ENCODE results near the gene AP3S1. TPM values are rescaled to one million over a fixed set of nuclear protein-coding genes. Genes with fewer than 3 reads are reported as not detected.
A peak's percentile ranks its signal among the peaks of the same experiment; 100 is the strongest.

AP3S1 gene
- total and polyA plus RNA-seq, 2 of the 13 experiments (the other 11 are each of a cell fraction or from before 2014, with no cell fraction given), result 50.5 to 85.9 TPM

DNA sequence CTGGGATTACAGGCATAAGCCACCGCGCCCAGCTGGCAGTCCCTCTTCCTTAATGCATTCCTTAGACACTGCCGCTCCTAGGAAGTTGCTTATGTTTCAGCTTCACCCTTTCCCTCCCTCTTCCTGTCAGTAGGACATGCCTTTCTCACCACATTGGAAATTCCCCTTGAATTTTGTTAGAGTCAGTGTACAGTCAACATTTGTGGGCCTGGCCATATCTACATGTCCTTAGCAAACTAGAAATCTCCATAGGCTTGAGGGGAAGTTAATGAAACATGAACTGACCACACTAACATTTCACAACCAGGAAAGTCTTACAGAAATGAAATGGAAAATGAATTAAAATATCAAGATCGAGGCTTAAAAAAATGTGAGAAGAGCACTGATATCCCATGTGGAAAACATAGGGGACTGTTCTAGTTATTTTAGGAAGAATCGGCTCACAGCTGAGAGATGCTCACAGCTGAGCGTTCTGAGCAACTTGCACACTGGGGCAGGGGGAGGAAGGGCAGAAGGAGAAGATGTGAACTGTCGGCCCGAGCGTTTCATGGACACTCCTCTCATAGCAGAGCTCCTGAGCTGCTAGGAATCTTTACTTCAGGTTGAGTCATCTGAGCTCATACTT is 99.4 kb downstream of the AP3S1 start:
- no TSS peak for BruUV-seq (replicated peaks)
- no peak for DNase-seq (ENCODE audit: low spot score)

GRCh38 chr5:115944501-115944900 is 102.8 kb downstream of the AP3S1 start:
- H3K4me3 ChIP-seq (replicated peaks in 1 of 3; ENCODE audit: insufficient read depth in 1 of 3, low read depth in 2 of 3, low read length in 3 of 3), result no peak overlapping the region
- no peak overlapping the region for H3K9ac ChIP-seq (ENCODE audit: insufficient read depth, low read depth, low read length)
- no peaks in the 10 kb centered on the region for H3K36me3 ChIP-seq (replicated peaks in 1 of 2; ENCODE audit: control insufficient read depth in 1 of 2, insufficient read depth in 2 of 2, low read length in 2 of 2)
- H3K27ac ChIP-seq (ENCODE audit: extremely low read length, insufficient read depth, low read length), result no peak overlapping the region
- H3K4me2 ChIP-seq (ENCODE audit: low read depth, low read length), result no peak overlapping the region
- no peak overlapping the region for H2AFZ ChIP-seq (ENCODE audit: low read length)
- ChIA-PET POLR2A (no interaction called here), CTCF (ENCODE audit: low intra/inter-chr PET ratio, low total read pairs) (no interaction called here)
- H3K4me1 ChIP-seq (ENCODE audit: insufficient read depth, low read length), result no peaks in the 10 kb centered on the region
- H3K27me3 ChIP-seq (ENCODE audit: control insufficient read depth in 1 of 2, insufficient read depth in 2 of 2, low read length in 2 of 2), result no peaks in the 10 kb centered on the region; a peak in 1 of 5 replicates
- no peaks in the 10 kb centered on the region for H3K9me3 ChIP-seq (ENCODE audit: low read length)
- WGBS (ENCODE audit: low lambda C conversion rate), result 0% methylated on average over 3 of the region's 3 CpGs
- TF ChIP-seq, protein P1, sequence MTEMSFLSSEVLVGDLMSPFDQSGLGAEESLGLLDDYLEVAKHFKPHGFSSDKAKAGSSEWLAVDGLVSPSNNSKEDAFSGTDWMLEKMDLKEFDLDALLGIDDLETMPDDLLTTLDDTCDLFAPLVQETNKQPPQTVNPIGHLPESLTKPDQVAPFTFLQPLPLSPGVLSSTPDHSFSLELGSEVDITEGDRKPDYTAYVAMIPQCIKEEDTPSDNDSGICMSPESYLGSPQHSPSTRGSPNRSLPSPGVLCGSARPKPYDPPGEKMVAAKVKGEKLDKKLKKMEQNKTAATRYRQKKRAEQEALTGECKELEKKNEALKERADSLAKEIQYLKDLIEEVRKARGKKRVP (CRISPR knock-in tag; IDR thresholded peaks at IDR 0.05), result peak in 1 of 2 experiments; percentile 78; a peak in 2 of 4 replicates
- TF ChIP-seq, protein P2, sequence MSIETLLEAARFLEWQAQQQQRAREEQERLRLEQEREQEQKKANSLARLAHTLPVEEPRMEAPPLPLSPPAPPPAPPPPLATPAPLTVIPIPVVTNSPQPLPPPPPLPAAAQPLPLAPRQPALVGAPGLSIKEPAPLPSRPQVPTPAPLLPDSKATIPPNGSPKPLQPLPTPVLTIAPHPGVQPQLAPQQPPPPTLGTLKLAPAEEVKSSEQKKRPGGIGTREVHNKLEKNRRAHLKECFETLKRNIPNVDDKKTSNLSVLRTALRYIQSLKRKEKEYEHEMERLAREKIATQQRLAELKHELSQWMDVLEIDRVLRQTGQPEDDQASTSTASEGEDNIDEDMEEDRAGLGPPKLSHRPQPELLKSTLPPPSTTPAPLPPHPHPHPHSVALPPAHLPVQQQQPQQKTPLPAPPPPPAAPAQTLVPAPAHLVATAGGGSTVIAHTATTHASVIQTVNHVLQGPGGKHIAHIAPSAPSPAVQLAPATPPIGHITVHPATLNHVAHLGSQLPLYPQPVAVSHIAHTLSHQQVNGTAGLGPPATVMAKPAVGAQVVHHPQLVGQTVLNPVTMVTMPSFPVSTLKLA (IDR thresholded peaks at IDR 0.05), result peak; percentile 74
- TF ChIP-seq ATF7 (IDR thresholded peaks at IDR 0.05), result no peak
- TF ChIP-seq ATF7 (CRISPR knock-in tag; IDR thresholded peaks at IDR 0.05), result no peak
- TF ChIP-seq KDM5A (IDR thresholded peaks at IDR 0.05; ENCODE audit: borderline replicate concordance, low read length), result no peak
- TF ChIP-seq, protein P3, sequence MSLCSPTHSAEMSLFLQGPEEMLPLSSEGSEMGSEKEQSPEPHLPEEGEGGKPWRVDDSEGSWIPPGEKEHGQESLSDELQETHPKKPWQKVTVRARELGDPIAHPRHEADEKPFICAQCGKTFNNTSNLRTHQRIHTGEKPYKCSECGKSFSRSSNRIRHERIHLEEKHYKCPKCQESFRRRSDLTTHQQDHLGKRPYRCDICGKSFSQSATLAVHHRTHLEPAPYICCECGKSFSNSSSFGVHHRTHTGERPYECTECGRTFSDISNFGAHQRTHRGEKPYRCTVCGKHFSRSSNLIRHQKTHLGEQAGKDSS (CRISPR knock-in tag; IDR thresholded peaks at IDR 0.05; ENCODE audit: borderline replicate concordance, low read depth), result no peak
- TF ChIP-seq ZKSCAN1 (IDR thresholded peaks at IDR 0.05; ENCODE audit: low read length), result no peak
- no peaks in the 10 kb centered on the region for H4K20me1 ChIP-seq (ENCODE audit: insufficient read depth, low read length)
- intact Hi-C loops (cut with micrococcal nuclease; ENCODE audit: unreplicated experiment), result no loop called here
- no peak for ATAC-seq
- in situ Hi-C loops (cut with HindIII; ENCODE audit: extremely low pct_ligation_motif_present, low pct_unique_long_range_greater_than_20kb), result no loop called here
- no TSS peak for BruUV-seq (replicated peaks)
- DNase-seq (ENCODE audit: low spot score), result peak; percentile 3
- no peaks in the 10 kb centered on the region for H3K79me2 ChIP-seq (ENCODE audit: insufficient read depth, low read length)
- FAIRE-seq, result no peak

More for the DNA sequence above, 99.4 kb downstream of the AP3S1 start:
- in situ Hi-C loops (cut with HindIII; ENCODE audit: extremely low pct_ligation_motif_present, low pct_unique_long_range_greater_than_20kb) (no loop called here), intact Hi-C loops (cut with micrococcal nuclease; ENCODE audit: unreplicated experiment) (no loop called here)
- Histone ChIP-seq H2AFZ (ENCODE audit: low read length) (no peak overlapping the region), H3K27me3 (ENCODE audit: control insufficient read depth in 1 of 2, insufficient read depth in 2 of 2, low read length in 2 of 2) (no peaks in the 10 kb centered on the region; a peak in 1 of 5 replicates), H3K9ac (ENCODE audit: insufficient read depth, low read depth, low read length) (no peak overlapping the region), H3K79me2 (ENCODE audit: insufficient read depth, low read length) (no peaks in the 10 kb centered on the region), H3K4me1 (ENCODE audit: insufficient read depth, low read length) (no peaks in the 10 kb centered on the region), H3K9me3 (ENCODE audit: low read length) (no peaks in the 10 kb centered on the region), H3K27ac (ENCODE audit: extremely low read length, insufficient read depth, low read length) (no peak overlapping the region), H4K20me1 (ENCODE audit: insufficient read depth, low read length) (no peaks in the 10 kb centered on the region), H3K4me3 (replicated peaks in 1 of 3; ENCODE audit: insufficient read depth in 1 of 3, low read depth in 2 of 3, low read length in 3 of 3) (no peak overlapping the region), H3K36me3 (replicated peaks in 1 of 2; ENCODE audit: control insufficient read depth in 1 of 2, insufficient read depth in 2 of 2, low read length in 2 of 2) (no peaks in the 10 kb centered on the region), H3K4me2 (ENCODE audit: low read depth, low read length) (no peak overlapping the region)
- ChIA-PET CTCF (ENCODE audit: low intra/inter-chr PET ratio, low total read pairs) (no interaction called here), POLR2A (no interaction called here)
- TF ChIP-seq DNMT3B (CRISPR knock-in tag; conservative IDR thresholded peaks at IDR 0.05) (no peak), FOXK2 (IDR thresholded peaks at IDR 0.05) (no peak), ETV5 (CRISPR knock-in tag; IDR thresholded peaks at IDR 0.05; ENCODE audit: borderline replicate concordance) (no peak), ZNF207 (IDR thresholded peaks at IDR 0.05; ENCODE audit: borderline replicate concordance) (no peak), ZNF83 (CRISPR knock-in tag; IDR thresholded peaks at IDR 0.05; ENCODE audit: borderline replicate concordance) (no peak), NR2F6 (IDR thresholded peaks at IDR 0.05) (no peak), NR2F6 (CRISPR knock-in tag; IDR thresholded peaks at IDR 0.05) (no peak), ZNF367 (CRISPR knock-in tag; IDR thresholded peaks at IDR 0.05; ENCODE audit: borderline replicate concordance) (no peak)
- ATAC-seq (no peak), FAIRE-seq (no peak)
- 28% methylated on average over 9 of the region's 9 CpGs for WGBS (ENCODE audit: low lambda C conversion rate)

Data from HepG2 (cell line).